ENCODE measurements around the gene WASF2. TPM values are rescaled to one million over a fixed set of nuclear protein-coding genes. Genes with fewer than 3 reads are reported as not detected.
A peak's percentile ranks its signal among the peaks of the same experiment; 100 is the strongest.
"Not testable (repeated sequence)": the region's sequence is repeated elsewhere in the genome, so short reads cannot be mapped to it uniquely, and the experiment has no call there.

The WASF2 gene
- total RNA-seq, 1 donor from 2014 or later, result 59.1 TPM

- DNase-seq; ATAC-seq; intact Hi-C loops (cut with micrococcal nuclease): not testable (repeated sequence)
Observed at GRCh38 chr1:27472098-27472497, 17.9 kb downstream of the WASF2 start.

- ATAC-seq (no peak), DNase-seq (no peak)
- intact Hi-C loops (cut with micrococcal nuclease), result no loop called here
Observed at GRCh38 chr1:27471477-27471876, 18.5 kb downstream of the WASF2 start.

GRCh38 chr1:27469334-27469733 is 20.6 kb downstream of the WASF2 start:
- DNase-seq (no peak), ATAC-seq (no peak)
- intact Hi-C loops (cut with micrococcal nuclease), result no loop called here

GRCh38 chr1:27468378-27468777 is 21.6 kb downstream of the WASF2 start:
- ATAC-seq; DNase-seq; intact Hi-C loops (cut with micrococcal nuclease): not testable (repeated sequence)

GRCh38 chr1:27464926-27465647 is 24.9 kb downstream of the WASF2 start:
- no peak for DNase-seq
- intact Hi-C loops (cut with micrococcal nuclease), result no loop called here
- no peak for ATAC-seq

GRCh38 chr1:27463916-27464315 is 26.1 kb downstream of the WASF2 start:
- intact Hi-C loops (cut with micrococcal nuclease); DNase-seq; ATAC-seq: not testable (repeated sequence)

- DNase-seq; intact Hi-C loops (cut with micrococcal nuclease); ATAC-seq: not testable (repeated sequence)
Observed at GRCh38 chr1:27458521-27458920, 31.4 kb downstream of the WASF2 start.

GRCh38 chr1:27455139-27455811 is 34.7 kb downstream of the WASF2 start:
- DNase-seq (no peak), ATAC-seq (peak; percentile 47)
- intact Hi-C loops (cut with micrococcal nuclease), result no loop called here

GRCh38 chr1:27454610-27455009 is 35.4 kb downstream of the WASF2 start:
- no peak for ATAC-seq
- no peak for DNase-seq
- intact Hi-C loops (cut with micrococcal nuclease), result no loop called here

GRCh38 chr1:27451343-27451742 is 38.6 kb downstream of the WASF2 start:
- DNase-seq, result no peak
- ATAC-seq, result no peak
- intact Hi-C loops (cut with micrococcal nuclease), result no loop called here

GRCh38 chr1:27448982-27449381 is 41.0 kb downstream of the WASF2 start:
- DNase-seq (no peak), ATAC-seq (no peak)
- intact Hi-C loops (cut with micrococcal nuclease), result no loop called here

- peak; percentile 36 for ATAC-seq
- intact Hi-C loops (cut with micrococcal nuclease), result no loop called here
- DNase-seq, result no peak
Observed at GRCh38 chr1:27447883-27448282, 42.1 kb downstream of the WASF2 start.

- DNase-seq (no peak), ATAC-seq (no peak)
- intact Hi-C loops (cut with micrococcal nuclease), result no loop called here
Observed at GRCh38 chr1:27447399-27447798, 42.6 kb downstream of the WASF2 start.

- intact Hi-C loops (cut with micrococcal nuclease), result no loop called here
- ATAC-seq (no peak), DNase-seq (no peak)
Observed at GRCh38 chr1:27446496-27447020, 43.4 kb downstream of the WASF2 start.

GRCh38 chr1:27445177-27445936 is 44.6 kb downstream of the WASF2 start:
- DNase-seq, result no peak
- ATAC-seq, result no peak
- intact Hi-C loops (cut with micrococcal nuclease), result no loop called here

- intact Hi-C loops (cut with micrococcal nuclease), result no loop called here
- DNase-seq, result no peak
- no peak for ATAC-seq
Observed at GRCh38 chr1:27444632-27445031, 45.3 kb downstream of the WASF2 start.

GRCh38 chr1:27439150-27439549 is 50.8 kb downstream of the WASF2 start:
- DNase-seq, result no peak
- intact Hi-C loops (cut with micrococcal nuclease), result loop anchor here (10.0 kb wide), 1 partner anchor 46 kb away; no protein-coding TSS in a partner anchor
- ATAC-seq, result no peak

- intact Hi-C loops (cut with micrococcal nuclease), result loop anchor here (10.0 kb wide), 1 partner anchor 46 kb away; no protein-coding TSS in a partner anchor
- ATAC-seq, result peak; percentile 7
- DNase-seq, result no peak
Observed at GRCh38 chr1:27438621-27439061, 51.3 kb downstream of the WASF2 start.
